GM18870 (cell line): ENCODE data around the gene ST6GAL1.
A peak's percentile ranks its signal among the peaks of the same experiment; 100 is the strongest.
"Not testable (repeated sequence)": the region's sequence is repeated elsewhere in the genome, so short reads cannot be mapped to it uniquely, and the experiment has no call there.

Source experiments
- ATAC-seq: cut with Tn5 transposase; IDR thresholded peaks from one replicate; pipeline ENCODE4 v1.9.1; 2021; ENCODE audit warnings: moderate library complexity; ENCODE audit not compliant: unreplicated experiment

Gene ST6GAL1

GRCh38 chr3:187017511-187018230 is 87.3 kb downstream of the ST6GAL1 start:
- no peak for ATAC-seq

GRCh38 chr3:187019542-187020072 is 89.3 kb downstream of the ST6GAL1 start:
- ATAC-seq, result no peak

GRCh38 chr3:187020376-187020775 is 90.0 kb downstream of the ST6GAL1 start:
- ATAC-seq, result no peak

GRCh38 chr3:187021748-187022402 is 91.5 kb downstream of the ST6GAL1 start:
- peak; percentile 41 for ATAC-seq

GRCh38 chr3:187022403-187023029 is 92.2 kb downstream of the ST6GAL1 start:
- no peak for ATAC-seq

GRCh38 chr3:187023340-187023739 is 93.0 kb downstream of the ST6GAL1 start:
- ATAC-seq, result not testable (repeated sequence)

- ATAC-seq, result no peak
These were observed 94.4 kb downstream of the ST6GAL1 start for GRCh38 chr3:187024536-187025226.

GRCh38 chr3:187025254-187025655 is 94.9 kb downstream of the ST6GAL1 start:
- no peak for ATAC-seq

- no peak for ATAC-seq
These were observed 95.5 kb downstream of the ST6GAL1 start for GRCh38 chr3:187025656-187026316.

GRCh38 chr3:187026317-187026670 is 96.0 kb downstream of the ST6GAL1 start:
- no peak for ATAC-seq

- no peak for ATAC-seq
These were observed 97.4 kb downstream of the ST6GAL1 start for GRCh38 chr3:187027531-187028278.

- ATAC-seq, result no peak
These were observed 101.6 kb downstream of the ST6GAL1 start for GRCh38 chr3:187031934-187032333.

GRCh38 chr3:187036394-187036793 is 106.1 kb downstream of the ST6GAL1 start:
- no peak for ATAC-seq

GRCh38 chr3:187039100-187039722 is 108.9 kb downstream of the ST6GAL1 start:
- ATAC-seq, result no peak

GRCh38 chr3:187039723-187040414 is 109.5 kb downstream of the ST6GAL1 start:
- no peak for ATAC-seq

GRCh38 chr3:187040516-187041361 is 110.4 kb downstream of the ST6GAL1 start:
- ATAC-seq, result no peak

- no peak for ATAC-seq
These were observed 111.3 kb downstream of the ST6GAL1 start for GRCh38 chr3:187041362-187042307.
